Uterus (tissue), 2 donors: ENCODE measurements around the gene LNPEP.

ENCODE experiments used
- POLR2A ChIP-seq, 2 donors: fragments of 450-650 bp; IDR thresholded peaks; one replicate each; pipeline ENCODE4 v1.6.1; 2016; ENCODE audit warnings: antibody characterized with exemption in 2 of 2, mild to moderate bottlenecking in 1 of 2, moderate library complexity in 1 of 2
- TF ChIP-seq, protein P1 (sequence below), 4 experiments: fragments of 200-600 bp in 2 of 4; fragments of 450-650 bp in 2 of 4; sonication (generic) in 2 of 4; IDR thresholded peaks; one replicate each; pipeline ENCODE4 v1.5.1; 2016 to 2019; ENCODE audit warnings: antibody characterized with exemption in 4 of 4, mild to moderate bottlenecking in 2 of 4, moderate library complexity in 1 of 4

DNA sequence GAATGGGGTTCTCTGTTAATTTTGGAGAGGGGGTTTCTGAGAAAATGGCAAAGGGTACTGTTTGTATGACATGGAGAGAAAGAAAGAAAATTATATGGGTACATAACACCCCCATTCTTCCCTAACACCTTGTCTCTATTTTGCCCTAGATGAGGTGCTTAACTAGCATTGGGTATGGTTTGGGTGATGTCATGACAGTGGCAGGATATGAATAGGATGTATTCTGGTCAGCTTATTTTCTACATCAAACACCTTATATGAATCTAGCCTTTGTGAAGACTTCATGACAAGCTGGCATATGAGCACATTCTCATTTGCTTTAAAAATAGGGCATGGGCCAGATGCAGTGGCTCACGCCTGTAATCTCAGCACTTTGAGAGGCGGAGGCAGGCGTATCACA is 58.6 kb downstream of the LNPEP start:
- TF ChIP-seq, protein P1, sequence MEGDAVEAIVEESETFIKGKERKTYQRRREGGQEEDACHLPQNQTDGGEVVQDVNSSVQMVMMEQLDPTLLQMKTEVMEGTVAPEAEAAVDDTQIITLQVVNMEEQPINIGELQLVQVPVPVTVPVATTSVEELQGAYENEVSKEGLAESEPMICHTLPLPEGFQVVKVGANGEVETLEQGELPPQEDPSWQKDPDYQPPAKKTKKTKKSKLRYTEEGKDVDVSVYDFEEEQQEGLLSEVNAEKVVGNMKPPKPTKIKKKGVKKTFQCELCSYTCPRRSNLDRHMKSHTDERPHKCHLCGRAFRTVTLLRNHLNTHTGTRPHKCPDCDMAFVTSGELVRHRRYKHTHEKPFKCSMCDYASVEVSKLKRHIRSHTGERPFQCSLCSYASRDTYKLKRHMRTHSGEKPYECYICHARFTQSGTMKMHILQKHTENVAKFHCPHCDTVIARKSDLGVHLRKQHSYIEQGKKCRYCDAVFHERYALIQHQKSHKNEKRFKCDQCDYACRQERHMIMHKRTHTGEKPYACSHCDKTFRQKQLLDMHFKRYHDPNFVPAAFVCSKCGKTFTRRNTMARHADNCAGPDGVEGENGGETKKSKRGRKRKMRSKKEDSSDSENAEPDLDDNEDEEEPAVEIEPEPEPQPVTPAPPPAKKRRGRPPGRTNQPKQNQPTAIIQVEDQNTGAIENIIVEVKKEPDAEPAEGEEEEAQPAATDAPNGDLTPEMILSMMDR (IDR thresholded peaks at IDR 0.05): no peak
- TF ChIP-seq POLR2A (IDR thresholded peaks at IDR 0.05): no peak
